Activated T-helper 2 cell treated with anti-CD3 and anti-CD28 coated beads, Interferon-gamma antibody, Interleukin-2, Interleukin-4, amounts not matched to agents 10 μg/mL and 5 μg/mL and 100 μg/mL, durations not matched to agents 14 hours and 24 hours and 36 hours (primary cell): ENCODE measurements around the gene SMIM13. TPM values are rescaled to one million over a fixed set of nuclear protein-coding genes. Genes with fewer than 3 reads are reported as not detected.
A peak's percentile ranks its signal among the peaks of the same experiment; 100 is the strongest.

ENCODE experiments used
- DNase-seq: peaks from one replicate; pipeline ENCODE4 v3.0.0; 2021; ENCODE audit warnings: low spot score
- H3K27ac Mint-ChIP-seq: one replicate; pipeline ENCODE4 v1.8.0; 2021; ENCODE audit warnings: mixed read lengths
- H3K27me3 Mint-ChIP-seq: one replicate; pipeline ENCODE4 v1.8.0; 2021; ENCODE audit warnings: low read depth, mixed read lengths
- H3K36me3 Mint-ChIP-seq: one replicate; pipeline ENCODE4 v1.8.0; 2021; ENCODE audit warnings: low read depth, mixed read lengths
- H3K4me1 Mint-ChIP-seq: one replicate; pipeline ENCODE4 v1.8.0; 2021; ENCODE audit warnings: low read depth, mixed read lengths
- H3K4me3 Mint-ChIP-seq: one replicate; pipeline ENCODE4 v1.8.0; 2021; ENCODE audit warnings: low read depth, mild to moderate bottlenecking, moderate library complexity, mixed read lengths
- H3K9me3 Mint-ChIP-seq: one replicate; pipeline ENCODE4 v1.8.0; 2021; ENCODE audit warnings: mixed read lengths
- intact Hi-C: fragments of 100-400 bp; cut with micrococcal nuclease; formaldehyde crosslinking; loops from one replicate; pipeline ENCODE4 v1.15.1; 2023
- total RNA-seq: library from RNA; stranded (reverse); gene quantifications from 2 replicates; pipeline ENCODE4 v1.2.3, GENCODE V29; 2022

Gene SMIM13
- total RNA-seq, 1 donor from 2014 or later, result 12.3 TPM

GRCh38 chr6:11151488-11151887 lies 57.9 kb downstream of the SMIM13 start:
- intact Hi-C loops, result no loop called here
- H3K4me1 Mint-ChIP-seq, result peaks cover 21% of the 10 kb centered on the region
- peaks cover 14% of the 10 kb centered on the region for H3K27me3 Mint-ChIP-seq
- no peaks in the 10 kb centered on the region for H3K36me3 Mint-ChIP-seq
- H3K4me3 Mint-ChIP-seq, result no peak overlapping the region
- H3K9me3 Mint-ChIP-seq, result no peaks in the 10 kb centered on the region
- no peak overlapping the region for H3K27ac Mint-ChIP-seq
- no peak for DNase-seq

- H3K9me3 Mint-ChIP-seq, result no peaks in the 10 kb centered on the region
- intact Hi-C loops, result no loop called here
- H3K4me3 Mint-ChIP-seq, result no peak overlapping the region
- H3K36me3 Mint-ChIP-seq, result no peaks in the 10 kb centered on the region
- peaks cover 16% of the 10 kb centered on the region for H3K27me3 Mint-ChIP-seq
- no peak overlapping the region for H3K27ac Mint-ChIP-seq
- no peak for DNase-seq
- peaks cover 21% of the 10 kb centered on the region for H3K4me1 Mint-ChIP-seq
Measured at GRCh38 chr6:11152581-11152980, 58.9 kb downstream of the SMIM13 start.

GRCh38 chr6:11153447-11153846 lies 59.8 kb downstream of the SMIM13 start:
- no peak overlapping the region for H3K27ac Mint-ChIP-seq
- peaks cover 21% of the 10 kb centered on the region for H3K4me1 Mint-ChIP-seq
- no peaks in the 10 kb centered on the region for H3K36me3 Mint-ChIP-seq
- no peaks in the 10 kb centered on the region for H3K9me3 Mint-ChIP-seq
- intact Hi-C loops, result no loop called here
- peak overlapping the region; percentile 77 for H3K4me3 Mint-ChIP-seq
- no peak for DNase-seq
- peaks cover 16% of the 10 kb centered on the region for H3K27me3 Mint-ChIP-seq

- peaks cover 16% of the 10 kb centered on the region for H3K27me3 Mint-ChIP-seq
- DNase-seq, result no peak
- H3K27ac Mint-ChIP-seq, result no peak overlapping the region
- intact Hi-C loops, result no loop called here
- no peaks in the 10 kb centered on the region for H3K36me3 Mint-ChIP-seq
- peaks cover 21% of the 10 kb centered on the region for H3K4me1 Mint-ChIP-seq
- H3K9me3 Mint-ChIP-seq, result no peaks in the 10 kb centered on the region
- no peak overlapping the region for H3K4me3 Mint-ChIP-seq
Measured at GRCh38 chr6:11155589-11155988, 62.0 kb downstream of the SMIM13 start.

GRCh38 chr6:11160199-11160598 lies 66.6 kb downstream of the SMIM13 start:
- Mint-ChIP-seq H3K4me3 (no peak overlapping the region), H3K27me3 (peaks cover 11% of the 10 kb centered on the region), H3K9me3 (no peaks in the 10 kb centered on the region), H3K4me1 (peaks cover 14% of the 10 kb centered on the region), H3K27ac (no peak overlapping the region), H3K36me3 (no peaks in the 10 kb centered on the region)
- no peak for DNase-seq
- intact Hi-C loops, result no loop called here

GRCh38 chr6:11161031-11161956 lies 67.7 kb downstream of the SMIM13 start:
- no peak overlapping the region for H3K4me3 Mint-ChIP-seq
- peaks cover 19% of the 10 kb centered on the region for H3K4me1 Mint-ChIP-seq
- H3K9me3 Mint-ChIP-seq, result no peaks in the 10 kb centered on the region
- DNase-seq, result no peak
- no peaks in the 10 kb centered on the region for H3K36me3 Mint-ChIP-seq
- H3K27ac Mint-ChIP-seq, result no peak overlapping the region
- H3K27me3 Mint-ChIP-seq, result peaks cover 3% of the 10 kb centered on the region
- intact Hi-C loops, result no loop called here

- H3K4me3 Mint-ChIP-seq, result no peak overlapping the region
- no peaks in the 10 kb centered on the region for H3K27me3 Mint-ChIP-seq
- no peaks in the 10 kb centered on the region for H3K9me3 Mint-ChIP-seq
- intact Hi-C loops, result no loop called here
- no peaks in the 10 kb centered on the region for H3K36me3 Mint-ChIP-seq
- DNase-seq, result no peak
- H3K4me1 Mint-ChIP-seq, result peaks cover 19% of the 10 kb centered on the region
- H3K27ac Mint-ChIP-seq, result no peak overlapping the region
Measured at GRCh38 chr6:11162262-11162661, 68.6 kb downstream of the SMIM13 start.

- Mint-ChIP-seq H3K27me3 (no peaks in the 10 kb centered on the region), H3K36me3 (no peaks in the 10 kb centered on the region), H3K4me1 (peaks cover 23% of the 10 kb centered on the region), H3K4me3 (no peak overlapping the region), H3K27ac (no peak overlapping the region), H3K9me3 (no peaks in the 10 kb centered on the region)
- no peak for DNase-seq
- intact Hi-C loops, result no loop called here
Measured at GRCh38 chr6:11163932-11164331, 70.3 kb downstream of the SMIM13 start.

- intact Hi-C loops, result no loop called here
- Mint-ChIP-seq H3K4me1 (peaks cover 23% of the 10 kb centered on the region), H3K36me3 (no peaks in the 10 kb centered on the region), H3K9me3 (no peaks in the 10 kb centered on the region), H3K4me3 (no peak overlapping the region), H3K27ac (peak overlapping the region; percentile 29), H3K27me3 (no peaks in the 10 kb centered on the region)
- no peak for DNase-seq
Measured at GRCh38 chr6:11164717-11165646, 71.3 kb downstream of the SMIM13 start.

GRCh38 chr6:11166948-11167347 lies 73.3 kb downstream of the SMIM13 start:
- no peaks in the 10 kb centered on the region for H3K27me3 Mint-ChIP-seq
- H3K27ac Mint-ChIP-seq, result no peak overlapping the region
- no peak for DNase-seq
- H3K4me3 Mint-ChIP-seq, result no peak overlapping the region
- H3K36me3 Mint-ChIP-seq, result no peaks in the 10 kb centered on the region
- no peaks in the 10 kb centered on the region for H3K9me3 Mint-ChIP-seq
- intact Hi-C loops, result no loop called here
- peaks cover 24% of the 10 kb centered on the region for H3K4me1 Mint-ChIP-seq

GRCh38 chr6:11168091-11168635 lies 74.5 kb downstream of the SMIM13 start:
- no peak for DNase-seq
- Mint-ChIP-seq H3K9me3 (no peaks in the 10 kb centered on the region), H3K4me1 (peaks cover 37% of the 10 kb centered on the region), H3K4me3 (no peak overlapping the region), H3K36me3 (no peaks in the 10 kb centered on the region), H3K27ac (no peak overlapping the region), H3K27me3 (no peaks in the 10 kb centered on the region)
- intact Hi-C loops, result no loop called here

GRCh38 chr6:11171952-11172351 lies 78.3 kb downstream of the SMIM13 start:
- Mint-ChIP-seq H3K4me1 (peaks cover 18% of the 10 kb centered on the region), H3K4me3 (no peak overlapping the region), H3K27ac (no peak overlapping the region), H3K36me3 (no peaks in the 10 kb centered on the region), H3K9me3 (no peaks in the 10 kb centered on the region), H3K27me3 (no peaks in the 10 kb centered on the region)
- no peak for DNase-seq
- intact Hi-C loops, result loop anchor here (1.0 to 10.0 kb wide), 3 partner anchors 28 to 324 kb away; partner anchors contain the start of gene NEDD9
